HG02970 (cell line): ENCODE data around the gene DIS3L2.
"Not testable (repeated sequence)": the region's sequence is repeated elsewhere in the genome, so short reads cannot be mapped to it uniquely, and the experiment has no call there.

Experiments used
- ATAC-seq: cut with Tn5 transposase; IDR thresholded peaks from one replicate; pipeline ENCODE4 v1.9.1; 2021; ENCODE audit warnings: mild to moderate bottlenecking, moderate library complexity, moderate number of reproducible peaks; ENCODE audit not compliant: unreplicated experiment, low FRiP score

The DIS3L2 gene

DNA sequence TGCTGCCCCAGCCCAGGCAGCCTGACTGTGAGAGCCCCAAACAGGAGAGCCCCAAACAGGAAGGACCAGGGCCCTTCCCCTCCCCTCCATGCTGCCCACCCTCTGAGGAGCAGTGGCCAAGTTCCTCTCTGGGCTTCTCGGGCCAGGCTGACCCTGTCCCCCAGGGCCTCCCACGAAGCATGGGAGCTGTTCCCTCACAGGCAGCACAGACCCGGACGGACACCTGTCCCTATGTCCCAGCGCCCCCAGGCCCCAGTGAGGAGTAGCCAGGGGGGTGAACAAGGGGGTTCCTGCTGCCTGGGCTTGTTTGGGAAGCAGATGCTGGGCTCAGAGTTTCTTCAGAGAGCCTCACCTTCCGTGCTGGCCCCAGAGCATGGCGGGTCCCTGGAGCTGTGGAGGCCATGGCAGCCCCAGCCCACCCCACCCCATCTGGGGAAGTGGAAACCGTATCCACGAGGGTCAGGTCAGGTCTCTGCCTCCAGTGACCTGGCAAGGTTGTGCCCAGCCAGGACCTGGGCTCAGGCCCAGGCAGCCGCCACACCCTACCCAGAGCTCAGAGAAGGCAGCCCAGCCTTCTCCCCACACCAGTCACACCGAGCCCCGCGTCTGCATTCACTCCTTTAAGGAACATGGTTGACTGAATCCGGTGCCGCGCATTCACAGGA, 376.7 kb downstream of the DIS3L2 start:
- ATAC-seq: not testable (repeated sequence)

DNA sequence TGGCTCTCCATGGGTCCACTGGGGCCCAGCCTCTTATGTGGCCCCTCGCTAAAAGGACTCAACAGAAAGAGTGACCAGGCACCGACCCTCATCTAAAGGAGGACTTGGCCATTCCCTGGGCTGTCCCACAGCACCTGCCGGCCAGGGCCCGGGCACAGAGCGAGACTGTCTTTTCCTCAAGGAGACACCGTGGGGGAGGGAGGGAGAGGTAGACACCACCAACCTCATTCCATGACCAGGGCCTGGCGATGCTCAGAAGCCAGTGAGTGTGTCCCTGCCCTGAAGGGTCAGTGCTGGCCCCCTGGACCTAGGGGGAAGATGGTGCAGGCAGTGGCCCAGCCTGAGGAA, 377.2 kb downstream of the DIS3L2 start:
- ATAC-seq: no peak

DNA sequence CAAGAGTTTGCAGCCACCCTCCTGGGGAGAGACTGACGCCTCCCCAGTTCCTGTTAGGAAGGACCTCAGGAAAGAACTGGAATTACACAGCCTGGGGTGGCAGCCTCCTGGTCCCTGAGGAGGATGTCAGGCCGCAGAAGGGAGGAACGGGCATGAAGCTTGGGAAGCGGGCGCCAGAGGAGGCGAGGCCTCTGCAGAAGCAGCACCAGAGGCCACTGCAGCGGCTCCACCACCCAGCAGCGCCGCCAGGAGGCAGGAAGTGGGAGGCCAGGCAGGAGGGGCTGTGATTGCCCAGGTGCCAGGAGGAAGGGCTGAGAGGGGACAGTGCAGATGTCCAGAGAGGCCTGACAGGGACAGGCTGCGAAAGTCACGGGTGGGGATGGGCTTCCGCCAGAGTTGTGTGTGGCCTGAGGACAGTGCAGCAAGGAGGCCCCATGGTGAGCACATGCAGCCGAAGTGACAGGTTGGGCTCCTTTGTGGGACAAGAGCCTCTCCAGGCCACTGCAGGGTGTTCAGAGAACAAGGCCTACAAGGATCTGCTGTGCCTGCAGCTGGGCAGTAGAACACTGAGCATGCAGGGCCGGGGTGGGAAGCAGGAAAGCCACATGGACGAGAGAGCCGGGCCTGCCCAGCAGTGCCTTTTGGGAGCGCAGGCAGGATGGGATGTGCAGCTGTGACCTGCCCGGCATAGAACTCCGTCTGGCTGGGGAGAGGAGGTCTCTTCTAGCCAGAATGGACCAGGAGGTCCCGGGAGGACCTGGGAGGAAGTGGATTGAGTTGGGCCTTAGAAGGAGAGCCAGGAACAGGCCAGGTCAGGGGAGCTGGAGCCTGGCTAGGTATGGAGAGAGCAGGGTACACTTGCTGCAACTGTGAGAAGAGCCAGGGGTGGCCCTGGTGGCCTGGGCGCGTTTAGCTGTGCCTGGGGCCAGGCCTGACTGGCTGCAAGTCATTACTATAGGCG, 377.9 kb downstream of the DIS3L2 start:
- ATAC-seq: no peak

DNA sequence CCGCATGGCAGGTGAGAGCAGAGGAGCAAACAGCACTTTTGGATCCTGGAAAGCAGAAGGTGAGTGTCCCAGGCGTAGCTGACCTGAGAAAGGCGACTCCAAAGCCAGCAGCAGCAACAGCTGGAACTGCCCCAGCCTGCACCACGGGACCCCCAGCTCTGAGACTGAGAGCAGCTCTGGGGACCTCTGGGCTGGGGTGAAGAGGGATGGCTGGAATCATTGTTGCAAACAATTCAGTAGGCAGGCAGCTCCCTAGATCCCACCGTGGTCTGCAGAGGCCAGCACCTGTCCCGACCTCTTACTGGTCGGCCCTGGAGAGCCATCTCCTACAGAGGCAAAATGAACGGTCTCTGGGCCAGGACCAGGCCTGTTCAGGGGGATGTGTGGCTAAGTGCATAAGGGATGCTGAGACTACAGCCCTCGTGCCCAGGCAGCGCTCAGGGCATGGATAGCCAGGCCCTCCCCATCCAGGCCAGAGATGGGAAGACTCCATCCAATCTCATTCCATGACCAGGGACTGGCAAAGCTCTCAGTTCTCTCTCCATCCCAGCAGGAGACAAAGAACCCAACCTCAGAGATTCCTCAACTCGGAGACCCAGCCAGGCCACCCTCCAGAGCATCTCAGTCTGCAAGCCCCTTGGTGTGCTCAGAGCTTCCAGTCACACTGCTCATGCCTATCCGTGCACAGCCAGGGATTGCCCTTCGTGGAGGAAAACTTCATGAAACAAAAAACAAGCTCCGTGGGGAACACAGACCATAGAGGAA, 378.8 kb downstream of the DIS3L2 start:
- ATAC-seq: no peak

DNA sequence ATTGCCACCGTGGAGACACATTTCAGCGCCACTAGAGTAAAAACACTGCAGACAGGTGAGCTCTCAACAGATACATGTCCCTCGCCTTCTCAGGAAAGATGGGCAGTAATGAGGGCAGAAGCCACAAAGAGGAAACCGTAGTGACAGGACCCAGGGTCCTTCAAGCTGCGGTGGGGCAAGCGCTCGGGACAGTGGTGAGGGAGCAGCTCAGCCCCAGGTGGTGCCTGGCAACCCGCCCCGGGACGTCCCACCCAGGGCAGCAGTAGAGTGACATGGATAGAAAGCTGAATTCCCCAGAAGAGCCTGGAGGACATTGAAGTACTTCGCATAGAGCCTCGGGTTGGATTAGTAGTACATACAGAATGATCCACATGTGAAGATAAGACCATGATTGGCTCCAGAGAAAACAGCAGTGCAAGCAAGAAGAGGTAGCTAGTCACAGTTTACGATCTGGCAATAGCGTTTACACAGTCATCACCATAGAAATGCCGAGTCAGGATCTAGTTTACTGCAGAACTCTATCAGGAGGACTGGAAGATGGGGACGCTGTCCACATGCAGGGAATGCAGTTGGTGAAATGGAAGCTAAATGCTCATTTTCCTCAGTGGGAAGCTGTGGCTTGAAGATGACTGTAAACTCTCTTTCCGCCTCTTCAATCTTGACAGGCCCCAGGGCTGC, 379.7 kb downstream of the DIS3L2 start:
- no peak for ATAC-seq

DNA sequence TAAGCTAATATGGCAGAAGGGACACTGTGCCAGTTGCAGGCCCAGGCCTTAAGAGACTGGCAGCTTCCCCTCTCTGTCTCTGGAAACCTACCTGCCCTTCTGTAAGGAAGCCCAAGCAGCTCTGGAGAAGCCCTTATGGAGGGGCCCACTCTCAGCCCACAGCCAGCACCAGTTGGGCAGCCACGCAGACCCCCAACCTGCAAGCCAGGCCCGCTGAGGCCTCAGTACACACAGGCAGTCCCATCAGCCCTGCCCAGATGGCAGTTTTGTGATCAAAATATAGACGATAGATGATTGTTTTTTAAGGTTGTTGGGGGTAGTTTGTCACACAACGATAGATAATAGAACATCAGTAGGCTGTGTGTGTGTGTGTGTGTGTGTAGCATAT, 380.2 kb downstream of the DIS3L2 start:
- ATAC-seq: no peak

DNA sequence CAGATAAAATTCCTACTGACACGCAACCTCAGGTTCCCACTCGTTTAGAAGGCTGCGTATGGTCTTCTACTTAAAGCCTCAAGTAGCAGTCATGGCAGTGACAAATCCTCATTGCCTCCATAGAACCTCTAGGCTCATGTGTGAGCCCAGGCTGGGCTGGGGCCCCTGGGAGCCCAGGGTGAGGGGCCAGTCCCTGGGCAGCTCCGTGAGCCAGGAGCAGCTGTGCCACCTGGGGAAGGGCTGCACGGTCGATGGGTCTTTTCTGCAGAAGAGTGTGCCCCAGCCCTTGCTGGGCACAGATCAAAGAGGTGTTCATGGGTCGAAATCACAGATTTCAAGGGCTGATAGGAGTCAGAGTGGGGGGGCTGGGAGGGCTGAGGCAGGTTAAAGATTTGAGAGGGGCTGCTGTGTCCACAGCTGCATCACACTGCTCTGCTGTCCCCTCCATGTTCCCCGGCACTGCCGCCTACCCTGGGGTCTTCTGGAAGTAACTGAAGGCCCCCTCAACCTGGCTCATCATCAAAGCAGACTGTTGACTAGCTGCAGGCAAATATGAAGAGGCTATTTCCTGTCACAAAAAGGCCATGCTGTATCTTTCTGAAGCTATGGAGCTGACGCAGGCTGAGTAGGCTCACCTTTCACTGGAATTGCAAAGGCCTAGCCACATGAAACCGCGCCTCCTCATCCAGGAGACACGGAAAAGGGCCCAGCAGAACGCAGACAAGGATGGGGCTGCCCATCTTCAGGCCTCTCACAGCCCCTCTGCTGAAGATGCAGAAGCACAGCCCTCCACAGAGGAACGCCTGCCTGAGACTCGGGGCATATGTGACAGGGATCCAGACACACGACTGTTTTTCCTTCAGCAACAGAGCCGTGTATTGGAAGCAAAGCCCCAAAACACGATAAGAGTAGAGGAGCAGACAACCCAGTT, 381.4 kb downstream of the DIS3L2 start:
- ATAC-seq: no peak

DNA sequence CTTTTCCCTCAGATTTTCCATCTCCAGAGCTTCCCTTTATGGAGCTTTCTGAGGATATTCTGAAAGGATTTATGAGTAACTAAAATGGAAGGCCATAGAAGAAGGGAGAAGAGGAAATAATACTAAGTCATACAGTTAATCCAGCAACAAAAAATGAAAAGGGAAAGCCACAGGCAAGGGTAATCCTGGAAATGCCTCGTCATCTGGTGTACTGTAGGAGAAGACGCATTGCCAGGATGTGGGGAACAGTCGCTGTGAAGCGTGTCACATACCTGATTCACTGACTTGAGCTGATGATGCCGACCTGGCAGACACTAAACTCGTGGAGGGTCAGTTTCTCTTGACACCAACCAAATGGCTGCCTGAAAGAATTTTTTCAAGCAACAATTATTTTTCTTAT, 382.3 kb downstream of the DIS3L2 start:
- ATAC-seq: no peak

DNA sequence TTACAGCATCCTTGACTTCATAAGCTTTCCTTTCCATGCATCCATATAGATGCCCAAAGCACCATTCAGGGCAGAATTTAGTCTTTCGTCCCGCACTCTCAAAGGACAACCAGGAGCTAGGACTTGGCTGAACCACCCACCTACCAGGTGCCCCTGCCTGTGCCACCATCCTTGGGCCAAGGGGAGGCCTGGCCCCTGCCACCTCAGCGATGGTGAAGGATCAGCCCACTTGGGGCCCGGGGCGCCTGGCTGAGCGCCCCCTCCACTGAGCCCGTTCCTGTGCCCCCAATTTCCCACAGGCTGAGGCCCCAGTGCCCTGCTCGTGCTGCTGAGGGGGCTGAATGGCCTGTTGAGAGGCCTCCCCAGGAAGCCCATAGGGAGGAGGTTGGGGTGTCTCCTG, 383.7 kb downstream of the DIS3L2 start:
- no peak for ATAC-seq

DNA sequence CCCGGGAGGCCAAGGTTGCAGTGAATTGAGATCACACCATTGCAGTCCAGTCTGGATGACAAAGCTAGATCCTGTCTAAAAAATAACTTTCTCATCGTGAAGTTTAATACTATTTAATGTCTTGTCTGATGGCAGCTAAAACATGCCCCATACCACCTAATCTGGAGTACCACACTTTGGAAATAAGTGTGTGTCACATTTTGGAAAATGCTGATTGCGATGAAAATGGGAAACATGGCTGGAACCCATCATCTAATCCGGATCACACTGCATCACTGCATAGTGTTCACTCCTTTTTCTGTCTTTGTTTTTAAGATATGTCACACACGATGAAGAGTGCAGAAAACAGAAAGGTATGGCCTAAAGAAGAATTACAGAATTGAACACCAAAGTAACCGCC, 385.9 kb downstream of the DIS3L2 start:
- ATAC-seq: no peak

DNA sequence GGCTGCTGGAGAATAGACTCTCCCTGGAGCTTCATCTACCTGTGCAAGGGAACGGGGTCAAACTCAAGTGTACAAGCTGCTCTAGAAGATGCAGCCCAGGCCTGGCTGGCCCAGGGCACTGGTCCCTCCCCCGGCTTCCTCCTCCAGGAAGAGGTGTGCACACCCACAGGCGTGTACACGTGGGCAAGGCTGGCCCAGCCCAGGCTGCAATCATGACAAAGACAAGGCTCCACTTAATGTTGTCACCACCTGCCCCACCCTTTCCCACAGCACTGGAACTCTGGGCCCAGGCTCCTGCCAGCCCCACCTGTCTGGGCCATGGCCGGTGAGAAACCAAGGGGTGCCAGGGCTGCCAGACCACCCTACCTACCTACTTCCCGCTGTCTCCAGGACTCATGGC, 387.4 kb downstream of the DIS3L2 start:
- no peak for ATAC-seq

DNA sequence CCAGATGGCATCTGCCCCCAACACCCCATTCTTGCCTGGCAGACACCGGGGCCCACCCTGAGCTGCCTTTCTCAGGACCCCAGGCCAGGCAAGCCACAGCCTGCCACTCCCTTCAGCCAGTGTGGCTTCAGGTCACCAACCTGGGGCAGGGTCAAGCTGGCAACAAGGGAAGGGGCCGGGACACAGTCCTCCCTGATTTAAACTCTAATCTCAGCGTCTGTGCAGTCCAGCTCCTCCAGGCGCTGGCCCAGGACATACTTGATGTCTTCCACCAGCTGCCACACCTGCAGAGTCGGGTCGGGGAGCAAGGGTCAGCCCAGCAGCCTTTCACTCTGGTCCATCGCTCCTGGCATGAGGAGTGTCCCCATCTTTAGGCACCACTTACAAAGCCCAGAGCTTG, 388.0 kb downstream of the DIS3L2 start:
- no peak for ATAC-seq

DNA sequence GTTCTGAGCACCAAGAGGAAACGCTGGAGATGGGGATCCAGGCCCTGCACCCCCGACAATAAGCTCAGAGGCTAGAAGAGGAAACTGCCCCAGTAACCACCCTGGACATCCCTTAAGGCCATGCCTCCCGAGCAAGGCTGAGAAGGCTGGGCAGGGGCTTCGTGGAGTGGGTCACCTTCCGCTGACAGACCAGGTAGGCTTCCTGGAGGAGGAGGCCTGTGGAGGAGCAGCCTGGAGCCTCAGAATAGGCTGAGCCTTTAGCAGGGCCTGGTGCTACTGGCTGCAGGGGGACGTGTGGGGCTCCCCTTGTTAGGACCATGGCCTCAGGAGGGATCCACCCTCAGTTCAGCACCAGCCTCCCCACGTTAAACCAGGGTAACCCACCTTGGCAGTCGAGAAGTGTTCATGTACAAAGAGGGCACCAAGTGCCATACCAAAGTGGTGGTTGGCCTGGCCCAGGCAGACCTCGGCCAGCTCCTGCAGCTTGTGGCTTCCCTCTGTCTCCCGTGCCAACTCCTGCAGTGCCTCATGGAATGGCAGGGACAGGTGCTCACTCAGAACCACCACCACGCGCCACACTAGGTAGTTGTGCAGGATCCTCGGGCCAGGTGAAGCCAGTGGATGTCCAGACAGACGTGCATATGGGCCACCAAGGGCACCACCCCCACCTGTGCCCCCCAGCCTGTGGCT, 388.6 kb downstream of the DIS3L2 start:
- no peak for ATAC-seq

DNA sequence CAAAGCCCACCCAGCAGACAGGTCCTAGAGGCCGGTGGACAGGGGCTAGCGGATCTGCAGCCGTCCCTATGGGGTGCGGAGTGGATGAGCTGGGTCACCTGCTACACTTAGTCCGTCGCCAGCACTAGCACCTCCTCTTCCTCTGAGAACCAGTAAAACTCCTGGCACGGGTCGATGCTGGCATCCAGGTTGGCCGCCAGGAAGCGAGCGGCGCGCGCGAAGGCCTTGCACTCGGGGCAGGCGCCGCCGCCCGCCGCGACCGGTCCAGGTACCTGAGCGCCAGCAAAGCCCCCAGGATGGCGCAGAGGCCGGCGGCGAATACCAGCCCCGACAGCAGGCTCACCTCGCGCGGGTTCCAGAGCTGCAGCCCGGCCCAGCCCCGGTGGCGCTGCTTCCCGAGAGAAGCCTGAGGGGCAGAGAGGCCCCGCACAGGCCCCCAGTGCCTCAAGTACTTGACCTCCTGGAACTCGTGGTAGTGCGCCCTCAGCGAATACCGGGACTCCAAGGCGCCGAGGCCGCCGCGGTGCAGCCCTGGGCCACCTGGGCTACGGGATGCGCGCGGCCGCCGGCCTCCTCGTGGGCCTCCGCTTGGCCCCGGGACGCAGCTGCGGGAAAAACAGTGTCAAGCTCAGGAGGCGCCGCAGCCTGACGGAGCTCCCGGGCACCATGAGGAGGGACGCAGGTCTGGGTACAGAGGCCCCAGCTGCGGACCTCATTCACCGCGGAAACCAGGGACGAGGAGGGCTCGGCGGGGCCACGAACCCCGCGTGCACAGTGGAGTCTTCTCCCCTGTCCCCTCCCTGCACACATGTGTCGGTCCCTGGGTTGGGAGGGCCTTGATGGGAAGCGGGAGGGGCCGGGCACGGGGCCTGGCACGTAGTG, 389.5 kb downstream of the DIS3L2 start:
- no peak for ATAC-seq

DNA sequence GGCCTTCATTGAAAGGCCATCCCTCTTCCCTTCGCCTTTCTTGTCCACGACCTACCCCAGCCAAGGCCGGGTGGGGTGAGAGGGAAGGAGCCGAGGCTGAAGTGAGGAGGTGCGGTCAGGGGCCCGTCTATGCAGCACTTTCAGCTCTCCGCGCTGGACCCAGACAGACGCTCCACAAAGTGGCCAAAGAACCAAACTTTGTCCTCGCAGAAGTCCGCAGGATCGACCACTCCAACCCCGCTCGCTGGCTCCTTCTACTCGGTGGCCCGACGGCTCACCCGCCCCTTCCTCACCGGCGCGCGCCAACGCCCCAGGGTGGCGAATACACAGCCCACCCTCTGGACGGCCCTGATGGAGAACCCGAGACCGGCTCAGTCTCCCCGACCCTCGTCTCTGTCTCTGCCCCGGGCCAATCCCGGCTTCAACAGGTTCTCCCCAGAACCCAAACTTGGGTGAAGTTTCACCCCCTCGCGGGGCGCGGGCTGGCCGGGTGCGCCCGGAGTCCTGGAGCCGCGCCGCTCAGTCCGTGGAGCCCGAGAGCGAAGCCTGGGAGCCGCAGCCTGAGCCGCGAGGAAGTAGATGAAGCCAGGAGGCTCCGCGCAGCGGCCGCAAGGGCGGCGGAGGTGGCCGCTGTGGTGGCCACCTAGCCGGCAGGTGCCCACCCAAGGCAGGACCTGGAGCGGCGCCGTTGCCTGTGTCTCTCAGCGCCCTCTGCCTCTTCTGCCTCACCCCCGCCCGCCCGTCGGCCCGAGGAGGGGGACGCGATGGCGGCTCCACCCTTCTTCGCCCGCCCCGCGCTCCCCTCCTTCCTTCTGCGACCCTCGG, 390.4 kb downstream of the DIS3L2 start:
- ATAC-seq: no peak

DNA sequence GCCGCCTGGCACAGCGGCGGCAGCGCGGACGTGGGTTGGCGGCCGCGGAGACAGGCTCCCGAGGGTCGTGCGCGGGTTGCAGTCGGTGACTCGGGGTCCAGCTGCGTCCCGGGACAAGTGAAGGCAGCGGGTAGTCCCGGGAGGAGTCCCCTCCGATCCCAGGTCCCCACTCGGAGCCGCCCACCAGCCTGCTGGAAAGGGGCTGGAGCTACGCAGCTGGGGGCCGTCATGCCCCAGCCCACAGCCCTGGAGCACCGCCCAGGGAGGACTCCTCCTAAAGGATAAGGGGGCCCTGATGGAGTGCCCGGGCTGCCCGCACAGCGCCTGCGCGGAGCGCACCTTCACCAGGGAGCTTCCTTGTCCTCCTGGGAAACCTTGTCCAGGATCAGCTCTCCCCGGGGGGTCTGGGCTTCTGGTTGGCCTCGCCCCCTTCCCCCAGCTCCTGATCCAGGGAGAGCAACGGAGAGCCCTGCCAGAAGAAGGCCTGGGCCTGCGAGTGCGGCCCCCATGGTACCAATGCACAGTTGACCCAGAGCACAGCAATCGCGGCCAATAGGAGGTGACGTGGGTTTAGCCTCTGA, 391.1 kb downstream of the DIS3L2 start:
- ATAC-seq: no peak

DNA sequence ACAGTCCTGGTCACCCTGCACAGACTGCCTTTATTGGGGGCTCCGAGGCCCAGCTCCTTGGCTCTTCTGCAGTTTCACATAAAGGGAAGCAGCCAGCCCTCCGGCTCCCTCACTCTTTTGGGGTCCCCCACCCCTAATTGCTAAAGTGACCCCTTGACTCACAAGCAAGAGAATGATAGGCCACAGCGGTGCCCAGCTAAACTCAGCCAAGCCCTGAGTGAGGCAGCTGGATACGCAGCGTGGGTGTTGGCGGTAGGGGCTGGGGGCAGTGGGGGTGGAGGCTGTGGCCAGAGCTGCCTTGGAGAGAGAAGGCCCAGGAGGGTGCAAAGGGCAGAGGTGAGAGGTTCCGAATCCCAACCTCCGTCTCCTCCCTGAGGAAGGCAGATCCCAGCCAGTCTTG, 391.6 kb downstream of the DIS3L2 start:
- ATAC-seq: no peak
